ENCODE measurements around the gene NOS1.

DNA sequence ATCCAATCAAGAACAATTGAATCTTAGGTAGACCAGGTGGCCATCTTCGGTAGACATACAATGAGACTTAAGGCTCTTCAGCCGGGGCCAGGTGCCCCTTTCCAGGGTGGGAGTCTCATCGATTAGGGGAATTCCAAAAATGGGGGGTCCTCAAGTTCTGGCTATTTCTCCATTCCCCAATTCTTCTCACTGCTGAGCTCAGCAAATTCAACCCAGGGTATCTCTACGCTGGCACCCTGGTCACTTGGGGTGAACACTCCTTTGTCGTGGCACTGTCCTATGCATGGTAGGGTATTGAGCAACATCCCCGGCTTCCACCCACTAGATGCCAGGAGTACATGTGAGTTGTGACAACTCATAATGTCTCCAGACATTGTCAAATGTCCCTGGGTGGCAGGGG is 136.2 kb downstream of the NOS1 start:
- TF ChIP-seq POLR2AphosphoS5 (IDR thresholded peaks at IDR 0.05; ENCODE audit: low read depth) (no peak), EZH2phosphoT487 (IDR thresholded peaks at IDR 0.05; ENCODE audit: unreplicated experiment) (no peak)
- TF ChIP-seq, protein P1, sequence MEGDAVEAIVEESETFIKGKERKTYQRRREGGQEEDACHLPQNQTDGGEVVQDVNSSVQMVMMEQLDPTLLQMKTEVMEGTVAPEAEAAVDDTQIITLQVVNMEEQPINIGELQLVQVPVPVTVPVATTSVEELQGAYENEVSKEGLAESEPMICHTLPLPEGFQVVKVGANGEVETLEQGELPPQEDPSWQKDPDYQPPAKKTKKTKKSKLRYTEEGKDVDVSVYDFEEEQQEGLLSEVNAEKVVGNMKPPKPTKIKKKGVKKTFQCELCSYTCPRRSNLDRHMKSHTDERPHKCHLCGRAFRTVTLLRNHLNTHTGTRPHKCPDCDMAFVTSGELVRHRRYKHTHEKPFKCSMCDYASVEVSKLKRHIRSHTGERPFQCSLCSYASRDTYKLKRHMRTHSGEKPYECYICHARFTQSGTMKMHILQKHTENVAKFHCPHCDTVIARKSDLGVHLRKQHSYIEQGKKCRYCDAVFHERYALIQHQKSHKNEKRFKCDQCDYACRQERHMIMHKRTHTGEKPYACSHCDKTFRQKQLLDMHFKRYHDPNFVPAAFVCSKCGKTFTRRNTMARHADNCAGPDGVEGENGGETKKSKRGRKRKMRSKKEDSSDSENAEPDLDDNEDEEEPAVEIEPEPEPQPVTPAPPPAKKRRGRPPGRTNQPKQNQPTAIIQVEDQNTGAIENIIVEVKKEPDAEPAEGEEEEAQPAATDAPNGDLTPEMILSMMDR (conservative IDR thresholded peaks at IDR 0.05; ENCODE audit: low read depth in 2 of 2) = no peak
